Left lung (tissue), 10 donors: ENCODE measurements around the gene OTOG. TPM values are rescaled to one million over a fixed set of nuclear protein-coding genes. Genes with fewer than 3 reads are reported as not detected.
A peak's percentile ranks its signal among the peaks of the same experiment; 100 is the strongest.

Experiments
- ATAC-seq: fragments of 200-7000 bp; cut with Tn5 transposase; one replicate; pipeline ENCODE4 v1.9.1; 2020; ENCODE audit warnings: moderate library complexity
- DNase-seq, 4 donors: peaks; one replicate each; pipeline ENCODE4 v3.0.0-alpha.2; 2013 to 2020
- H3K27ac ChIP-seq, 2 donors: fragments of 200-600 bp; sonication (generic) in 1 of 2; one replicate each; pipeline versions ENCODE4 v1.5.0 to v1.8.0; 2020 to 2021
- H3K27me3 ChIP-seq, 2 donors: fragments of 200-600 bp; sonication (generic) in 1 of 2; one replicate each; pipeline versions ENCODE4 v1.5.0 to v1.8.0; 2020 to 2021
- H3K36me3 ChIP-seq, 2 donors: fragments of 200-600 bp; sonication (generic) in 1 of 2; one replicate each; pipeline versions ENCODE4 v1.5.0 to v1.8.0; 2020 to 2021
- H3K4me1 ChIP-seq, 2 donors: fragments of 200-600 bp; one replicate each; pipeline ENCODE4 v1.8.0; 2021
- H3K4me3 ChIP-seq, 2 donors: fragments of 200-600 bp; sonication (generic) in 1 of 2; one replicate each; pipeline versions ENCODE4 v1.5.0 to v1.8.0; 2020 to 2021; ENCODE audit warnings: mild to moderate bottlenecking in 1 of 2
- H3K9me3 ChIP-seq, 2 donors: fragments of 200-600 bp; sonication (generic) in 1 of 2; one replicate each; pipeline versions ENCODE4 v1.5.0 to v1.8.0; 2020 to 2021
- CTCF ChIP-seq, 2 donors: fragments of 200-600 bp; sonication (generic) in 1 of 2; IDR thresholded peaks; one replicate each; pipeline versions ENCODE4 v1.5.0 to v1.8.0; 2021; ENCODE audit warnings: antibody characterized with exemption in 2 of 2
- intact Hi-C, 2 donors: fragments of 100-400 bp; cut with DNase I; formaldehyde crosslinking; loops; one replicate each; pipeline versions ENCODE4 v1.11.2 to v1.14.2; 2022
- polyA plus RNA-seq, 6 donors: library from polyadenylated mRNA; unstranded; fragments of 120-200 nt; gene quantifications; one replicate each; pipeline ENCODE4 v1.2.1, GENCODE V29; 2013; ENCODE audit not compliant: insufficient read length in 6 of 6
- total RNA-seq, 2 donors: library from RNA; stranded (reverse); fragmentation: NEBNext Ultra II Directional; extraction: Animal tissue kit (Norgen Biotek cat#: 25700); gene quantifications; one replicate each; pipeline ENCODE4 v1.2.1, GENCODE V29; 2021
- donor health status: DM: no; HTN: yes; CAD: no.
- donor health status: DM: no; HTN: no; CAD: no.

The OTOG gene
- total and polyA plus RNA-seq, 8 donors = 0.04 to 0.24 (median 0.11) TPM; not detected in 2

GRCh38 chr11:17599460-17599925 is 52.4 kb downstream of the OTOG start:
- H3K4me3 ChIP-seq = no peak overlapping the region
- ATAC-seq = no peak
- intact Hi-C loops = no loop called here
- no peaks in the 10 kb centered on the region for H3K4me1 ChIP-seq
- H3K9me3 ChIP-seq = no peaks in the 10 kb centered on the region
- no peak overlapping the region for H3K27ac ChIP-seq
- H3K27me3 ChIP-seq = peaks cover 0 to 16% of the 10 kb centered on the region in 2 donors
- no peak for TF ChIP-seq CTCF (IDR thresholded peaks at IDR 0.05)
- no peaks in the 10 kb centered on the region for H3K36me3 ChIP-seq
- DNase-seq = no peak

- no peak for TF ChIP-seq CTCF (IDR thresholded peaks at IDR 0.05)
- Histone ChIP-seq H3K36me3 (no peaks in the 10 kb centered on the region), H3K4me1 (no peaks in the 10 kb centered on the region), H3K27ac (no peak overlapping the region), H3K27me3 (peaks cover 0 to 16% of the 10 kb centered on the region in 2 donors), H3K4me3 (no peak overlapping the region), H3K9me3 (no peaks in the 10 kb centered on the region)
- ATAC-seq = no peak
- intact Hi-C loops = no loop called here
- DNase-seq = peak in 2 of 4 donors; percentile 18 to 41
These were observed 53.5 kb downstream of the OTOG start for GRCh38 chr11:17600316-17601255.

GRCh38 chr11:17601256-17601671 is 54.2 kb downstream of the OTOG start:
- intact Hi-C loops = no loop called here
- ATAC-seq = no peak
- no peaks in the 10 kb centered on the region for H3K4me1 ChIP-seq

GRCh38 chr11:17601676-17602075 is 54.6 kb downstream of the OTOG start:
- no peak overlapping the region for H3K4me3 ChIP-seq
- no peaks in the 10 kb centered on the region for H3K4me1 ChIP-seq
- H3K9me3 ChIP-seq = no peaks in the 10 kb centered on the region
- no peaks in the 10 kb centered on the region for H3K36me3 ChIP-seq
- TF ChIP-seq CTCF (IDR thresholded peaks at IDR 0.05) = no peak
- ATAC-seq = no peak
- H3K27ac ChIP-seq = no peak overlapping the region
- intact Hi-C loops = no loop called here
- no peak for DNase-seq
- H3K27me3 ChIP-seq = peaks cover 0 to 16% of the 10 kb centered on the region in 2 donors

More at GRCh38 chr11:17601256-17601671, 54.2 kb downstream of the OTOG start:
- Histone ChIP-seq H3K27ac (no peak overlapping the region), H3K4me3 (no peak overlapping the region), H3K27me3 (peaks cover 0 to 16% of the 10 kb centered on the region in 2 donors), H3K9me3 (no peaks in the 10 kb centered on the region), H3K36me3 (no peaks in the 10 kb centered on the region)
- TF ChIP-seq CTCF (IDR thresholded peaks at IDR 0.05) = no peak
- peak in 1 of 4 donors; percentile 38 for DNase-seq
